Stimulated activated CD4-positive, alpha-beta T cell treated with anti-CD3 and anti-CD28 coated beads, TNF-alpha, amount 100 ng/mL, for 4 hours (primary cell): ENCODE data around the gene C19orf25.
"Not testable (repeated sequence)": the region's sequence is repeated elsewhere in the genome, so short reads cannot be mapped to it uniquely, and the experiment has no call there.

Source experiments
- DNase-seq, 3 experiments: peaks; one replicate each; pipeline ENCODE4 v3.0.0-alpha.2; 2020; ENCODE audit warnings: low read depth in 3 of 3

C19orf25 gene

GRCh38 chr19:1449467-1450442 is 29.3 kb downstream of the C19orf25 start, which contains the start of gene APC2:
Gene APC2 (plus strand): TSS chr19:1450121. CDS start chr19:1453002, 2,881 bp downstream.
- no peak for DNase-seq

GRCh38 chr19:1447944-1448343 is 31.1 kb downstream of the C19orf25 start:
- DNase-seq = no peak

- DNase-seq = no peak
These were observed 31.5 kb downstream of the C19orf25 start for GRCh38 chr19:1447504-1447903.

- DNase-seq = no peak
These were observed 32.1 kb downstream of the C19orf25 start for GRCh38 chr19:1446713-1447481.

DNA sequence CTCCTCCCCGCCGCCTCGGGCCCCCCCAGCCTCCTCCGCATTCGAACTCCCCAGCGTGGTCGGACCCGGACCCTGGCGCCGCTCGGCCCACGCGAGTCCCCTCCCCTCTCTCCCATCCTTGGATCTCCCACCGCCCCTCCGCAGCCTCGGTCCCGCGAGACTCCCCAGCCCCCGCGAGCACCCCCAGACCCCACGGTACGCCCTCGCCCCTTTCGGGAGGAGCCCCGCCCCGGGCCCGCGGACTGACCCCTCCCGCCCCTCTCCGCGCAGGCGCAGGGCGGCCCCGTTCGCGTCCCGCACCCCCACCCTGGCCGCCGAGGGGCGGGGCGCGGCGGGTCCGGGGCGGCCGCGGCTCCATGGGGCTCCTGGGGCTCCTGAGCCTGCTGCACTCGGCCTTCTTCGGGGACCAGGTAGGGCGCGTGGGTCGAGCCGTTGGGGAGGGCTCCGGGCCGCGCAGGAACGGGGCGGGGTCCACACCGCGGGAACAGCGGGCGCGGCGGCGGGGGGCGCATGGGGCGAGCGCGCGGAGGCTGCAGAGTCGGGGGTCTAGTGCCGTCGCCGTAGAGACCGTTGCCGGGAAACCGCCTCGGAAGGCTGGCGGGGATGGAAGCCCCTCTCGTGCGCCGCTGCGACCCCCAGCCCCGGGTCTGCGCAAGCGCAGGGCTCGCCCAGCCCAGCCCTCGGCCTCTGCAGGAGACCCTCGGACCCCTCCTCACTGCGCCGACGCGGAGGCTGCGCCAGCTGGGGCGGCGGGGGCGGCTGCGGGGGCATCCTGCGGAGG is 32.9 kb downstream of the C19orf25 start:
- DNase-seq = no peak

GRCh38 chr19:1445185-1445931 is 33.7 kb downstream of the C19orf25 start:
- peak; percentile 58 to 70 (median 62) for DNase-seq

GRCh38 chr19:1441677-1442438 is 37.2 kb downstream of the C19orf25 start:
- DNase-seq = no peak

DNA sequence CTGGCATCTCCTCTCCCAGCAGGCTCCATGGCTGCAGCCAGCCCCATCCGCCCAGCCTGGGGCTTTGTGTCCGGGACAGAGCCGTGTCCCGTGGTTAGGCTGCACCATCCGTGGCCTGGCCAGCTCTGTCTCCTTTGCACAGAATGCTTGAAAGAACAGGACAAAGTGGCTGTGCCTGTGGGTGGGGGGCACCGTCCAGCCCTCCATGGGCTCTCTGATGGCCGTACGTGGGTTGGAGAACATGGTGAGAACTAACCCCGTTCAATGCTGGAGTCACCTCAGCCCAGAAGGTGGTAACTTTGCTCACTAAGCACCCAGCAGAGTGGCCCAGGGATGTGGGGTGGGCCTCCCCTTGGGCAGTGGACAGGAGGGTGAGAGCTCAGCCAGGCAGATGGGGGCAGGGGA is 38.0 kb downstream of the C19orf25 start:
- no peak for DNase-seq

DNA sequence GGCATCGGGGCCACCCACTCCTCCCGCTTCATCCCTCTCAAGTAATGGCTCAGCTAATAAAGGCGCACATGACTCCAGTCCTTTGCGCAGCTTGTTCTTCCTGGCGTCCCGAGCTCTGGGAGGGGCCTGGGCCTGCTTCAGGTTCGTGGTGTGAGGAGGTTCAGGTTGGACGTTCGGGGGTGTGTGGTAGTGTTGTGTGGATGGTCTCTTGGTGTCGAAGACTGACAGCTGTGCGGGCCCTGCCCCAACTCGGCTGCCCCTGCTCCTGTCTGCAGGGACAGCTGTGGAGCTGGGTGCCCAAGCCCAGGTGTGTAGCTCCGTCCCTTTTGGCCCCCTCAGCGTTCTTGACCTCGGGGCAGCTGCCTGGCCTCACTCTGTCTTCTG is 38.6 kb downstream of the C19orf25 start:
- no peak for DNase-seq

- not testable (repeated sequence) for DNase-seq
These were observed 39.2 kb downstream of the C19orf25 start for GRCh38 chr19:1439525-1440417.

DNA sequence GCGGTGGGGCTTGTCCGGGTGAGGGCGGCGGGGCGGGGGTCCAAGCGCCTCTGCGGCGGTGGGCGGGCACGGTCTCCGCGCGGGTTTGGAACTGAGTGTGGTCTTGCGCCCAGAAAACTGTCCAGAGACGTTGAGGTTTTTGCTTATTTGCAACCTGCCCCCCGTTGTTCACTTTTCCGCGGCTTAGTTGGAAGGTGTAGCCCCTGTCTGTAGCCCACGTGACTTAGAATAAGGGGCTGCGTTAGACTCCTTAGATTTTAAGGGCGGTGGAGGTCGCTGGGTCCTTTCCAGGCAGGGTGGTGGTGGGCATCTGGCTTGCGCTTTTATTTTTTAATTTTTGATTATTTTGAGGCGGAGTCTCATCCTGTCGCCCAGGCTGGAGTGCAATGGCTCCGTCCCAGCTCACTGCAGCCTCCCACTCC is 40.1 kb downstream of the C19orf25 start:
- DNase-seq = peak in 1 of 3 experiments; percentile 27

- DNase-seq = peak; percentile 90 to 94 (median 93)
These were observed 40.7 kb downstream of the C19orf25 start, which contains the start of gene RPS15 for GRCh38 chr19:1438035-1438932. Gene RPS15 (plus strand): TSS chr19:1438396. CDS start chr19:1438426, 30 bp downstream.

DNA sequence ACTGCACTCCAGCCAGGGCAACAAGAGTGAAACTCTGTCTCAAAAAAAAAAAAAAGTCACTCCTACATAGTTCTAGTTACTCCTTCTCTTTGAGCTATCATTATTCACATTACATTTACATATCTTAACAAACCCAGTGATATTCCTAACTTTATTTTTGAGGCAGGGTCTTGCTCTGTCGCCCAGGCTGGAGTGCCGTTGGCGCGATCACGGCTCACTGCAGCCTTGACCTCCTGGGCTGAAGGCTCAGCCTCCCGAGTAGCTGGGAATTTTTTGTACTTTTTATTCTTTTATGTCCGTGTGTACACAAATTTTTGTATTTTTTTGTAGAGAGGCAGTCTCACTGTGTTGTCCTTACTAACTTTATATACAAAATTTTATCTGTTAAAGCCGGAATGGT is 41.4 kb downstream of the C19orf25 start:
- no peak for DNase-seq

GRCh38 chr19:1435378-1435989 is 43.5 kb downstream of the C19orf25 start:
- DNase-seq = no peak

GRCh38 chr19:1434577-1435060 is 44.4 kb downstream of the C19orf25 start:
- no peak for DNase-seq

DNA sequence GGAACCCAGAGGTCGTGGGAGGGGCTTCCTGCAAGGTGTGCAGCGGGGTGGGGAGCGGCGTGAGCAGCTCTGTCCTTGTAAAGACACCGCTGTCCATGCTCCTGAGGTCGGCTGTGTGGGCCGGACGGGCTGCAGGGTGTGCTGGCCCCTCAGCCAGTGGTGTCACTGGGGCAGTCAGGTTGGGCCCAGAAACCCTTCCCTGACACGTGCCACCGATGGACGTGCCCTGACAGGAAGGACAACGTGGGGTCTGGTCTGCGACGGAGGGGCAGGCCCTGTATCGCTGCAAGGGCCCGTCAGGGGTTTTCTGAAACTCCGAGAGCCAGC is 45.0 kb downstream of the C19orf25 start:
- no peak for DNase-seq
